Activated T-cell treated with anti-CD3 and anti-CD28 coated beads, Interleukin-2, amount 50 U/mL, for 72 hours (primary cell): Measurements from ENCODE around the gene ZNF143. TPM values are rescaled to one million over a fixed set of nuclear protein-coding genes. Genes with fewer than 3 reads are reported as not detected.

ENCODE experiments used
- ATAC-seq, 2 donors: fragments of 150-1000 bp; cut with Tn5 transposase; replicated peaks in 1 of 2; 2 replicates each; pipeline ENCODE4 v1.10.0; 2021; ENCODE audit warnings: moderate library complexity in 2 of 2, mild to moderate bottlenecking in 1 of 2
- DNase-seq, 2 donors: peaks; one replicate each; pipeline ENCODE4 v3.0.0; 2021 to 2022; ENCODE audit warnings: mixed read lengths in 1 of 2
- H3K27ac Mint-ChIP-seq: one replicate; pipeline ENCODE4 v1.8.0; 2022; ENCODE audit warnings: mild to moderate bottlenecking, moderate library complexity, mixed read lengths
- H3K27me3 Mint-ChIP-seq: one replicate; pipeline ENCODE4 v1.8.0; 2022; ENCODE audit warnings: low read depth, mixed read lengths
- H3K36me3 Mint-ChIP-seq, 2 donors: one replicate each; pipeline ENCODE4 v1.8.0; 2022; ENCODE audit warnings: mixed read lengths in 2 of 2, mild to moderate bottlenecking in 1 of 2; ENCODE audit not compliant: insufficient read depth in 2 of 2
- H3K4me1 Mint-ChIP-seq: one replicate; pipeline ENCODE4 v1.8.0; 2022; ENCODE audit warnings: low read depth, mixed read lengths
- H3K4me3 Mint-ChIP-seq, 2 donors: one replicate each; pipeline ENCODE4 v1.8.0; 2022; ENCODE audit warnings: mild to moderate bottlenecking in 2 of 2, mixed read lengths in 2 of 2, moderate library complexity in 2 of 2
- H3K9me3 Mint-ChIP-seq, 2 donors: one replicate each; pipeline ENCODE4 v1.8.0; 2022; ENCODE audit warnings: mixed read lengths in 2 of 2
- total RNA-seq, 2 donors: library from RNA; stranded (reverse); gene quantifications; one replicate each; pipeline ENCODE4 v1.2.3, GENCODE V29; 2022

Gene ZNF143
- total RNA-seq, 2 donors from 2014 or later, result 21.8 to 29.1 TPM

DNA sequence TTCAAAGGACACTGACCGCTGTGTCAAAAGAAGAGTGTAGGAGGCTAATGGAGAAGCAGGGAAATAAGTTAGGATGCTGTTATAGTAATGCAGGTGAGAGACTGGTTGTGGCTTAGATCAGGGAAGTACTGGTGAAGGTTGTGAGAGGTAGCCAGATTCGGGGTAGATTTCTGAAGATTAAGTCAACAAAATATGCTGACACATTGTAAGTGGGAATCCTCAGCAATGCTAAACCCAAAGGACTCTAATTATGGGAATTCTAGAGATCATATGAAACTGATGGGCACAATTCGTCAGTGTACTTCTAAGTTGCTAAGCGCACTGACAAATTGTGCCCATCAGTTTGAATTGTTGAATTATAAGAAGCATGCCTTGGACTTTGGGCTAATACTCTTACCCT lies 10.0 kb downstream of the ZNF143 start:
- H3K4me3 Mint-ChIP-seq, result no peak overlapping the region
- ATAC-seq (no peak), DNase-seq (no peak)
- H3K9me3 Mint-ChIP-seq, result no peaks in the 10 kb centered on the region
- peaks cover 10% of the 10 kb centered on the region for H3K4me1 Mint-ChIP-seq
- H3K36me3 Mint-ChIP-seq, result peaks cover 0 to 4% of the 10 kb centered on the region in 2 donors
- no peak overlapping the region for H3K27ac Mint-ChIP-seq
- H3K27me3 Mint-ChIP-seq, result no peaks in the 10 kb centered on the region

DNA sequence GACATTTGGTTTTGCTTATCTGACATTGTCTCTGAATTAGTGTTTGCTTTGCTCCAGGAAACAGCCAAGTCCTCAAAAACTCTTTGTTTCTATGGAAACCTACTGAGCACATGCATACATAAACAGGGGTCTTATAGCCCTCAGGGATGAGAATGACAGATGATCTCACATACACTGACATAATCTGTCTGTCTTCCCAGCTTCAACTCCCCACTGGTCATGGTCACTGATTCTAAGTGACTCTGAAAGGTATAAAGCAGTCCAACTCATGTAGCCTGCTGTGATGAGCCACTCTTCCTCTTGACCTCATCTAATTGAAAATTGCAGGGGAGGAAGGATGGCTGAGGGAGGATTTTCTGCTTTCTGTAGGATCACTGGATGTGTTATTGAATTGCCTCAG lies 12.6 kb downstream of the ZNF143 start:
- H3K36me3 Mint-ChIP-seq, result peaks cover 0 to 1% of the 10 kb centered on the region in 2 donors
- no peak for ATAC-seq

DNA sequence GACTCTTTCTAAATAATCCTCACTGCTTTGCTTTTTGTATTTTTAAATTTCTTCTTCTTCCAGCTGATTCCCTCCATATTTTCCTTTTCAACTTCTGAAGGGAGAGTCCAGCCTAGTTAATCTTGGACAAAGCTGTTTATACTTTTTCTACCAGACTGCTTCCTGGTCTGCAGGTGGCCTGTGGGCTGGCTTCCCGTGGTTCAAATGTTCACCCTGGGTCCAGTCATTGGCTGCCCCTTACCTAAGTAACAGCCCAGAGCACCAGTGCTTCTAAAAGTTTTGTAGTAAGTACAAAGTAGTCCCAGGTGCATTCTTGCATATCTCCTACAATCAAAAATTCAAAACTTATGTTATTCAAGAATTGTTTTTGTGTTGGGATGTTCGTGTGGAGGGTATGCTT lies 19.1 kb downstream of the ZNF143 start:
- ATAC-seq (no peak), DNase-seq (no peak)
- H3K4me3 Mint-ChIP-seq, result no peak overlapping the region
- no peaks in the 10 kb centered on the region for H3K9me3 Mint-ChIP-seq
- peak overlapping the region; percentile 63 for H3K27ac Mint-ChIP-seq
- H3K36me3 Mint-ChIP-seq, result peaks cover 0 to 3% of the 10 kb centered on the region in 2 donors
- H3K4me1 Mint-ChIP-seq, result peaks cover 5% of the 10 kb centered on the region
- H3K27me3 Mint-ChIP-seq, result no peaks in the 10 kb centered on the region

More for the DNA sequence above, 12.6 kb downstream of the ZNF143 start:
- Mint-ChIP-seq H3K9me3 (no peaks in the 10 kb centered on the region), H3K4me3 (no peak overlapping the region), H3K27me3 (no peaks in the 10 kb centered on the region), H3K4me1 (peaks cover 5% of the 10 kb centered on the region), H3K27ac (no peak overlapping the region)
- DNase-seq, result no peak

DNA sequence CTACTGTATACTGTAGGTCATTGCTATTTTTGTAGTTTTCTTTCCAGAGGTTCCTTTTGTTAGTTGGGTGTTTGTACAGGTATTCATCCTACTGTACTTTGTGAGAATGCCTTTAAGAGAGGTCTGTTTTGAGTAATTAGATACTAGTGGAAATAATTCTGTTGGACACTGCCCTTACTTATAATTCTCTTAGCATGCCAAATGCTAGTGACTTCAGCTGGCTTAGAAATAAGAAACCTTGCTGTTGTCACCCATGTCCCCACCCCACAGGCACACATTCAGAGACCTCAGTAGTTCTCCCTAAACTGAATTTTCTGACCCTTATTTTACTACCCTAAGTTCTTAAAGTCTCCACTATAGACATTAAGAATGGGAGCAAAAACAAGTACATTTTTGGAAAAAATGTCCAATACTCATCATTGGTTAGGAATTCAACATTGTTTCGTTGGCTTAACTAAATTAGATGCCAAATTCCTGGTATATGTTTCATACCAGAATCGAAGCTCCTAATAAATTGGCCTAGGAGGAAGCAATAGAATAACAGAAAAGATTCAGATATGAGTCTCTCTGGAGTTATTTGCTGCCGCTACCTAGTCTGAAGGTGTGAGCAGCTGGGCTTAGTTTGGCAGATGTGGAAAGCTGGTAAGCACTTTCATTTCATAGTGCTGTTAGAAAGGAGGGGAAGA lies 28.4 kb downstream of the ZNF143 start:
- H3K27ac Mint-ChIP-seq, result no peak overlapping the region
- H3K27me3 Mint-ChIP-seq, result no peaks in the 10 kb centered on the region
- no peaks in the 10 kb centered on the region for H3K4me1 Mint-ChIP-seq
- H3K36me3 Mint-ChIP-seq, result no peaks in the 10 kb centered on the region
- ATAC-seq, result no peak
- DNase-seq, result no peak
- no peak overlapping the region for H3K4me3 Mint-ChIP-seq
- H3K9me3 Mint-ChIP-seq, result no peaks in the 10 kb centered on the region

DNA sequence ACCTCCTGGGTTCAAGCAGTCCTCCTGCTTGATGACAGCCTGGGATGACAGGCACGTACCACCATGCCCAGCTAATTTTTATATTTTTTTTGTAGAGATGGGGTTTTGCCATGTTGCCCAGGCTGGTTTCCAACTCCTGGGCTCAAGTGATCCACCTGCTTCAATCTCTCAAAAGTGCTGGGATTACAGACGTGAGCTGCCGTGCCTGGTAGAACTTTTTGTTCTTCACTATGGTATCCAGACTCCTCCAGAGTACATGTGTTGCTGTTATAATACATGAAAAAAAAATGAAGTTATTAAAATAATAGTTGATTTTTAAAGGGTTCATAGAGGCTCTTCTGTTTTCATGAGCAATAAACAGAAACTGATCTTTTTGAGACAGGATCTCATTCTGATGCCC lies 29.6 kb downstream of the ZNF143 start:
- Mint-ChIP-seq H3K36me3 (peaks cover 0 to 1% of the 10 kb centered on the region in 2 donors), H3K9me3 (no peaks in the 10 kb centered on the region), H3K27ac (no peak overlapping the region), H3K4me1 (no peaks in the 10 kb centered on the region), H3K27me3 (no peaks in the 10 kb centered on the region), H3K4me3 (no peak overlapping the region)
- ATAC-seq (no peak), DNase-seq (no peak)

DNA sequence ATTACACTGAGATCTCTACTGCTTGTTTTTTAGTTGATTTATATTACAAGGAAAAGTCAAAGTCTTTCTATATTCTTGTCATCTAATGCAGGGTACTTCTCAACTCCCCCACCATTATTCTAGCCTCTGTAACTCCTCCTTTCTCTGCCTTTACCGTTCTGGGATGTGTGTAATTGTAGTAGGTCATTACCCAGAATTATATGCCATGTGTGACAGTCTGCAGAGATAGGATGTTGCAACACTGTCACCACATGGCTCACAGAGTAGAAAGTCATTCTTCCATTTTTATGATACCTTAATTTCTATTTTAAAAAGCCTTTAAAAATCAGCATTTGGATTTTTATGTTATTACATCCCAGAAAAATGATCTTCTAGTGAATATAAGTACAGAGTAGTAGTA lies 32.7 kb downstream of the ZNF143 start:
- ATAC-seq, result no peak
- peak overlapping the region; percentile 14 for H3K27ac Mint-ChIP-seq
- H3K4me3 Mint-ChIP-seq, result no peak overlapping the region
- no peak for DNase-seq
- no peaks in the 10 kb centered on the region for H3K4me1 Mint-ChIP-seq
- H3K9me3 Mint-ChIP-seq, result no peaks in the 10 kb centered on the region
- H3K27me3 Mint-ChIP-seq, result no peaks in the 10 kb centered on the region
- H3K36me3 Mint-ChIP-seq, result peaks cover 0 to 5% of the 10 kb centered on the region in 2 donors

DNA sequence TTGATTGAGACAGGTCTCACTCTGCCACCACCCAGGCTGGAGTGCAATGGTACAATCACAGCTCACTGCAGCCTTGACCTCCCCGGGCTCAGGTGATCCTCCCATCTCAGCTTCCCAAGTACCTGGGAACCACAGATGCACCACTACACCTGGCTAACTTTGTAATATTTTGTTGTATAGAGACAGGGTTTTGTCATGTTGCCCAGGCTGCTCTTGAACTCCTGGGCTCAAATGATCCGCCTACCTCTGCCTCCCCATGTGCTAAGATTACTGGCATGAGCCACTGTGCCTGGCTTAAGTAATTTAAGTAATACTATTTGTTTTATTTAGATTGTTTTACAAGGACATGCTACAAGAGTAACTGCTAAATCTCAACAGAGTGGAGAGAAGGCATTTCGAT lies 33.5 kb downstream of the ZNF143 start:
- DNase-seq, result no peak
- H3K36me3 Mint-ChIP-seq, result peaks cover 0 to 7% of the 10 kb centered on the region in 2 donors
- no peak for ATAC-seq
- no peak overlapping the region for H3K27ac Mint-ChIP-seq
- no peaks in the 10 kb centered on the region for H3K4me1 Mint-ChIP-seq
- no peaks in the 10 kb centered on the region for H3K27me3 Mint-ChIP-seq
- H3K9me3 Mint-ChIP-seq, result no peaks in the 10 kb centered on the region
- H3K4me3 Mint-ChIP-seq, result no peak overlapping the region

DNA sequence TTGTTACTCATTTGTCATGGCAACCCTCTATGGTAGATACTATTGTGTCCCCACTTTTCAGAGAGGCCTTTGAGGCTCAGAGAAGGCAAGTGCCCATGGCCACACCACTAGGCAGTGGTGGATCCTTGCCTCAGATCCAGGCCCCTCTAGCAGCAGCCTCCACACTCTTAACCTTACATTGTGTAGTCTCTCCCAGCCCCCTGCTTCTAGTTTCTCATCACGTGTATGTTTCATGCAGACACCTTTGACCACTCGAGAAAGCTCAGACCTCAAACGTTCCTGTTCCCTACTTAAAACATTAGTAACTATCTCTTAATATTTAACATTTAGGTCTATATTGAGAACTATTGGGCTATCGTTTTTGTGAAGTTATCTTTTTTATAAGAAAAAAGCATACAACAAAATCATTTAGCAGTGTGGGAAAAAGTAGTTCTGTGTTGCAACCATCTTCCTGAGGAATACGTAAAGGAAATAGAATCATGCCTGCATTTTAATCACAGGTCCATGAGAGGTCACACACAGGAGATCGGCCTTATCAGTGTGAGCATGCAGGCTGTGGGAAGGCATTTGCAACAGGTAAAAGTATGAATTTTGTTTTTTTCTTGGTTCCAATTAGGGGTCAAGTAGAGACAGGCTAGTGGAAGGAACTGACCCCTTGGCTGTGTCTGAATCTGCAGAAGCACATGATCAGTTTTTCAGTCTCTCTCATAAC lies 35.1 kb downstream of the ZNF143 start:
- Mint-ChIP-seq H3K9me3 (no peaks in the 10 kb centered on the region), H3K27me3 (no peaks in the 10 kb centered on the region), H3K4me1 (no peaks in the 10 kb centered on the region), H3K4me3 (no peak overlapping the region), H3K36me3 (peaks cover 0 to 9% of the 10 kb centered on the region in 2 donors), H3K27ac (no peak overlapping the region)
- DNase-seq, result no peak
- ATAC-seq, result no peak

DNA sequence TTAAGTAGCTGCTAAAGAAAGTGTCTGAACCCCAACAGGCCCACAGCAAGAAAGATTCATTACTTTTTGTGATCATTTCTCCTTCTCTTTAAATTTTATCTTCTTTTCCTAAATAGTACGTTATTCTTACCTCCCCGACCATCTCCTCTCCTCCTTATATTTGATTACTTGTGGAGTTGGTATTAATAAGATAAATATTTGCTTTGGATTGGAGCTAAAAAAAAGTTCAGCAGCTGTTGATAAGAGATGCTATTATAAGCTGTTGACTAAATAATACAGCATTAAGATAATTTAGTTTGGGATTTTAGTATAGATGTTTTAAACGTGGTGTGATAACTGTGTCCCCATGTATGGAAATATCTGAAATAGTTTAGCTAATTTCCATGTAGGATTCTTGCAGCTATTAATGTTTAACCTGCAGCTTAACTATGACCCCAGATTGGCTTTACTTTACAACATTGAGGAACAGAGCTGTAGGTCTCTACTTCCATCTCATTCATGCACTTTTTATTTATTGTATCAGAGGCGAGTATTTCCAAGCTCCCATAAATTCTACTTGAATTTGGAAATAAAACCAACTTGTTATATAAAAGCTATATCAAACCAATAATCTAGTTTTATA lies 37.8 kb downstream of the ZNF143 start:
- peak overlapping the region; percentile 46 for H3K27ac Mint-ChIP-seq
- no peaks in the 10 kb centered on the region for H3K9me3 Mint-ChIP-seq

DNA sequence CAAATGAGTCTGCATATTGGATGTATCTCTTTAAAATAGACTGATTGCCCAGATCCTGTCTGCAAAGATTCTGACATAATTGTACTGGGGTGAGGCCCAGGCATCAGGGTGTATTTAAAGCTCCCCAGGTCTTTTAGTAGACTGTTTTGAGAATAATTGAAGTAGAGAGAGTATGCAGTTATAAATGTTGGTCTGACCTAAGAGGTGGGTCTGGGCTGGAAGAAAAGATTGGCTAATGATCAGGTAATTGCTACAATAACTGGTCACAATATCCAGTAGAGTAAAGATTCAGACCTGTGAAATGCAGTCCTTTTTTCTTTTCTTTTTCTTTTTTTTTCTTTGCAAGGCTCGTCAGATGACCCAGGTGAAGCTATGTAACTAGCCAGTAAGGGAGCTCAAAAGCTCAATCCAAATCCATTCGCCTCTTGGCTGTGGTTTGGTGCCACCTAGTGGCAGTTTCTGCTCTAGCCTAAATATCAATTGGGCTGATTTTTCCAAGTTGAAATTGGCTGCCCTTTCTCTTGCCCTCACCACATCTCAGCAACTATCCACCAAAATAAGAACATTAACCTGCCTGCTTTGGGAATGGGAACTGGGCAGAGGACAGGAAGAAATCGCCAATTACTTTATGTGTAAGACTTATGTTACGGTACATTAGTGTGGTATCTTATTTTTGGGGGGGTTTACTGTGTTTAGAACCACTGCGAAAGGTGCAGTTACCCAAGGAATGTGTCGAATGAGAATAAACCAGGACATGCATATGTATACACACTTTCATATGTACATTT lies 45.9 kb downstream of the ZNF143 start:
- no peak overlapping the region for H3K27ac Mint-ChIP-seq
- no peak overlapping the region for H3K4me3 Mint-ChIP-seq
- H3K4me1 Mint-ChIP-seq, result peaks cover 6% of the 10 kb centered on the region
- H3K36me3 Mint-ChIP-seq, result peaks cover 0 to 4% of the 10 kb centered on the region in 2 donors
- H3K9me3 Mint-ChIP-seq, result no peaks in the 10 kb centered on the region
- DNase-seq, result peak; percentile 76 to 82
- ATAC-seq, result peak; percentile 73
- H3K27me3 Mint-ChIP-seq, result no peaks in the 10 kb centered on the region

More for the DNA sequence above, 37.8 kb downstream of the ZNF143 start:
- no peak for DNase-seq
- ATAC-seq, result no peak
- H3K4me1 Mint-ChIP-seq, result no peaks in the 10 kb centered on the region
- H3K4me3 Mint-ChIP-seq, result no peak overlapping the region
- H3K27me3 Mint-ChIP-seq, result no peaks in the 10 kb centered on the region
- peaks cover 3 to 11% of the 10 kb centered on the region in 2 donors for H3K36me3 Mint-ChIP-seq

DNA sequence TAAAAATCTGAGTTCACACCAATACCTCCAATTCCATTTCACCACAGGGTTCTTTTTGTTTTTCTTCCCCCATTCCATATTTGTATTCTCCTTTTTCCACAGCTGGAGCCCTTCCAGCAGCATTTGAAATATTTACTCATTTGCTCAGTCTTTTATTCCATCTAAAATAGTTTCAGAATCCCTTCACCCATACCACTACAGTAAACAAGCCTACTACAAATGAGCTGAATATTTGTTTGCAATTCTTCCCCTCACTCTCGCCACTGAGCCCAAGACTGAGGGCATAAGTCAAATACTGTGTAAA lies 46.4 kb downstream of the ZNF143 start:
- Mint-ChIP-seq H3K4me1 (peaks cover 6% of the 10 kb centered on the region), H3K27ac (no peak overlapping the region), H3K9me3 (no peaks in the 10 kb centered on the region), H3K4me3 (no peak overlapping the region), H3K36me3 (peaks cover 0 to 4% of the 10 kb centered on the region in 2 donors), H3K27me3 (no peaks in the 10 kb centered on the region)
- ATAC-seq, result no peak
- no peak for DNase-seq

DNA sequence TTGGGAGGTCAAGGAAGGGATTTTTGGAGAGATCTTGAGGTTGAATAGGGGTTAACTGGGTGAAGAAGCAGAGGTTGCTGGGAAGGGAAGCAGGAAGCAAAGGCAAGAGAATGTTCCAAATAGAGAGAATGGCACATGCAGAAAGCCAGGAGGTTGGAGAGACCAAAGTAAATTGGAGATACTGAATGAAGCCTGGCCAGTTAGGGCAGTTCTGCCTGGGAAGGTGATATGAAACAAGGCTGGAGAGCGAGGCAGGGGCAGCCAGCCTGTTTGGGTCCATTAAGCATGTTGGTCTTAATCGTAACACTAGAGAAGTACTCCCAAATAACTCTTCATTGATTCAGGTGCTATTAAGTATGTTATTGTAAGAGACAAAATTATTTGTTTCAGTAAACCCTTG lies 48.2 kb downstream of the ZNF143 start:
- Mint-ChIP-seq H3K27me3 (no peaks in the 10 kb centered on the region), H3K4me3 (no peak overlapping the region), H3K9me3 (no peaks in the 10 kb centered on the region), H3K36me3 (peaks cover 0 to 9% of the 10 kb centered on the region in 2 donors), H3K4me1 (peaks cover 6% of the 10 kb centered on the region), H3K27ac (no peak overlapping the region)
- no peak for DNase-seq
- ATAC-seq, result no peak
